ENCODE data around the gene SCN4B.
"Not testable (repeated sequence)": the region's sequence is repeated elsewhere in the genome, so short reads cannot be mapped to it uniquely, and the experiment has no call there.

SCN4B gene

GRCh38 chr11:118183691-118184090 is 31.1 kb upstream of the SCN4B start:
- H3K4me3 Mint-ChIP-seq; H3K36me3 Mint-ChIP-seq (ENCODE audit: low read depth); H3K27me3 Mint-ChIP-seq (ENCODE audit: low read depth); DNase-seq (ENCODE audit: low spot score); H3K4me1 Mint-ChIP-seq (ENCODE audit: low read depth); H3K27ac Mint-ChIP-seq; H3K9me3 Mint-ChIP-seq: not testable (repeated sequence)

DNA sequence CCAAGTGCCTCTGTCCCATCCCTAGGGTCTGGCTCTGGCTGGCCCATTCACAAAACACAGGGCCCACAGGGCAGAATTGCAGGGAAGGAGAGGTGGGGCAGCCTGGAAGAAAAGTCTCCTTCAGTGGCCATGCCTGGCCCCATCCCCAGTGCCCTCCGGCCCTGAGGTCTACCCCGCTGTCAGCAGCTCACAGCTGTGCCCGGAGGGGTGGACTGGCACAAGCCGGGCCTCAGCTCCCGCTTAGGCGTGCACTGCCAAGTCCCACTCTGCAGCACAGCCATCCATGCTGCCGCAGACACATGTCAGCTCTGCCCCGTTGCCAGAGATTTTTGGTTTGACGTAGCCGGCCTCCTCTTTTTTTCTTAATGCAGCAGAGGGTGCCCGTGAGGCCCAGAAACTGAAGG is 27.7 kb upstream of the SCN4B start:
- no peak overlapping the region for H3K4me3 Mint-ChIP-seq
- no peak for DNase-seq (ENCODE audit: low spot score)
- H3K4me1 Mint-ChIP-seq (ENCODE audit: low read depth): peaks cover 2% of the 10 kb centered on the region
- H3K9me3 Mint-ChIP-seq: no peaks in the 10 kb centered on the region
- no peak overlapping the region for H3K27ac Mint-ChIP-seq
- H3K36me3 Mint-ChIP-seq (ENCODE audit: low read depth): no peaks in the 10 kb centered on the region
- H3K27me3 Mint-ChIP-seq (ENCODE audit: low read depth): peaks cover 17% of the 10 kb centered on the region

- DNase-seq (ENCODE audit: low spot score): no peak
- Mint-ChIP-seq H3K27ac (no peak overlapping the region), H3K4me1 (ENCODE audit: low read depth) (peaks cover 2% of the 10 kb centered on the region), H3K4me3 (no peak overlapping the region), H3K9me3 (no peaks in the 10 kb centered on the region), H3K36me3 (ENCODE audit: low read depth) (no peaks in the 10 kb centered on the region), H3K27me3 (ENCODE audit: low read depth) (peaks cover 17% of the 10 kb centered on the region)
Measured at GRCh38 chr11:118176778-118177134, 24.1 kb upstream of the SCN4B start.

- H3K36me3 Mint-ChIP-seq (ENCODE audit: low read depth): no peaks in the 10 kb centered on the region
- DNase-seq (ENCODE audit: low spot score): no peak
- H3K27ac Mint-ChIP-seq: no peak within 1 kb of the TSS
- H3K4me1 Mint-ChIP-seq (ENCODE audit: low read depth): peaks cover 3% of the 10 kb centered on the region
- H3K9me3 Mint-ChIP-seq: no peaks in the 10 kb centered on the region
- no peak within 1 kb of the TSS for H3K4me3 Mint-ChIP-seq
- peaks cover 17% of the 10 kb centered on the region for H3K27me3 Mint-ChIP-seq (ENCODE audit: low read depth)
Measured at GRCh38 chr11:118175993-118176777, 23.6 kb upstream of the SCN4B start, which contains the start of gene SCN2B. SCN2B (minus strand) TSS chr11:118176639; CDS start chr11:118176431, 208 bp downstream.

GRCh38 chr11:118175031-118175992 is 22.7 kb upstream of the SCN4B start:
- no peak overlapping the region for H3K27ac Mint-ChIP-seq
- no peaks in the 10 kb centered on the region for H3K9me3 Mint-ChIP-seq
- no peak for DNase-seq (ENCODE audit: low spot score)
- H3K27me3 Mint-ChIP-seq (ENCODE audit: low read depth): peaks cover 17% of the 10 kb centered on the region
- H3K36me3 Mint-ChIP-seq (ENCODE audit: low read depth): no peaks in the 10 kb centered on the region
- peaks cover 3% of the 10 kb centered on the region for H3K4me1 Mint-ChIP-seq (ENCODE audit: low read depth)
- no peak overlapping the region for H3K4me3 Mint-ChIP-seq

DNA sequence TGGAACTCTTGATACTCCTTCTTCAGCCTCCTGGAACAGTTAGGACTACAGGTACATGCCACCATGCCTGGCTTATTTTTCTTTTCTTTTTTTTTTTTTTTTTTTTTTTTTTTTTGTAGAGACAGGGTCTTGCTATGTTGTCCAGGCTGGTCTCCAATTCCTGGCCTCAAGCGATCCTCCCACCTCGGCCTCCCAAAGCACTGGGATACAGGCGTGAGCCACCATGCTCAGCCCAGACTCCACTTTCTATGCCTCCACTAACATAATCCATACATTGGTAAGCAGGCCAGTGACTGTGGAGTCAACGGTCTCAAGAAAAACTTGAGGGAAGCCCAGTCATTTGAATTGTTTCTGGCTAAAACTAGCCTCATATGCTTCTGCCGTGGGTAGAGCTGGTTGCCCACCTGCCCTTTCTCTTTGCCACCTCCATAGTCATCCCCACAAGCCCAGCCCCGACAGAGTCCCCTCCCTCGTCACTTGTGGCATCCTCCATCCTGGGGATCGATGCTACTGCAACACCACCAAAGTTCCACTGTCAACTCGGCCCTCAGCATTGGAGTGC is 21.5 kb upstream of the SCN4B start:
- Mint-ChIP-seq H3K4me1 (ENCODE audit: low read depth) (peaks cover 3% of the 10 kb centered on the region), H3K27ac (no peak overlapping the region), H3K27me3 (ENCODE audit: low read depth) (peaks cover 17% of the 10 kb centered on the region), H3K9me3 (no peaks in the 10 kb centered on the region), H3K36me3 (ENCODE audit: low read depth) (no peaks in the 10 kb centered on the region), H3K4me3 (no peak overlapping the region)
- no peak for DNase-seq (ENCODE audit: low spot score)

GRCh38 chr11:118172356-118172755 is 19.7 kb upstream of the SCN4B start:
- Mint-ChIP-seq H3K4me3 (no peak overlapping the region), H3K27ac (no peak overlapping the region), H3K9me3 (no peaks in the 10 kb centered on the region), H3K36me3 (ENCODE audit: low read depth) (no peaks in the 10 kb centered on the region), H3K27me3 (ENCODE audit: low read depth) (peaks cover 20% of the 10 kb centered on the region), H3K4me1 (ENCODE audit: low read depth) (peaks cover 3% of the 10 kb centered on the region)
- DNase-seq (ENCODE audit: low spot score): no peak

DNA sequence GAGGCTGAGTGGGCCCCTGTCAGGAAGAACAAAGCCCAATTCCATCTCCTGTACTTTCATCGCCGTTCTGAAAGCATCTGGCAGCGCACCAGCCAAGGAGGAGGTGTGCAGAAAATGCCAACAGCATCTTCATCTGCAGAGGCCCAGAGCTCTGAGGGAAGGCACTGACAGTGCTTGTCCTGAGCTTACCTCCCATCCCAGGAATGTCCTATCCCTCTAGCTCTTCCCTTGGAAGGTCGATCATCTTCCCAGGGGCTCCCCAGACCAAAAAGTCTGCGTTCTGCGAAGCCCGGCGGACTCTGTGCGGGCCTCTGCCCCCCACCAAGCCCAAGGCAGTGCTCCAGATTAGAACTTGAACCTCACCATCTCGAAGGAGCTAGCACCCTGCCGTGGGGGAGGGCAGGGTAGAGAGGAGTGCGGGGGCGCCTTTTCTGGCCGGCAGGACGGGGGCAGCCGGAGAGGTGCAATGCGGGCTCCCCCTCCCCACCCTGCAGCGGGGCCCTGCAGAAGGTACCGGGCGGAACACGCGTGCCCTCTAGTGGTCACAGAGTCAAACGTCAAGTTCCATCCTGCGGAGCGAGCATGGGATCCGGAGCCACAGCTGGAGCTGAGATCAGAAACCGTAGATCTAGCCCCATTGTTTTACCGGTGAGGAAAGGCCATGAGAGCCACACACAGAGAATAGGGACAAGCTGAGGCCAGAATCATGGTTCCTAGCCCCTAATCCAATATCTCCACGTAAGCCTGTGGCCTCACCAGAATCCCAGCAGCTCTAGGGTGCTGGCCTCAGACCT is 18.8 kb upstream of the SCN4B start:
- Mint-ChIP-seq H3K4me3 (no peak overlapping the region), H3K27ac (no peak overlapping the region), H3K36me3 (ENCODE audit: low read depth) (no peaks in the 10 kb centered on the region), H3K9me3 (no peaks in the 10 kb centered on the region), H3K27me3 (ENCODE audit: low read depth) (peaks cover 16% of the 10 kb centered on the region), H3K4me1 (ENCODE audit: low read depth) (peaks cover 3% of the 10 kb centered on the region)
- DNase-seq (ENCODE audit: low spot score): peak; percentile 64

DNA sequence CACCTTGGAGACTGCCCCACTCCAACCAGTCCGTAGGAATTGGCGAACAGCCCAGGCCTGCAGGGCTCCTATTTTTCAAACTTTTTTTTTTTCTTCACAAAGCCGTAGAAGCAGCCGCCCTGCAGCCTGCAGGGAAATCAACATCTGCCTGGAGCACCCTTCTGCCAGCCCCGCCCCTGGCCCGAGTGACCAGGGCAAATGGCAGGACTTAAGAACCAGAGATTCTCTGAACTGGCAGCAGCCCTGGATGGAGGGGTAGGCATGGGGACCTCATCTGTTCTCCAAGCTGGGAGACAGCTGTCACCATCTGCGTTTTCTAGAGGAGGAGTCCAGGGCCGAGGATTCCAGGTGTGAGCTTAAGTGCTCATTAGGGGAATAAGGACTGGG is 18.3 kb upstream of the SCN4B start:
- peaks cover 10% of the 10 kb centered on the region for H3K27me3 Mint-ChIP-seq (ENCODE audit: low read depth)
- H3K9me3 Mint-ChIP-seq: no peaks in the 10 kb centered on the region
- DNase-seq (ENCODE audit: low spot score): no peak
- no peak overlapping the region for H3K4me3 Mint-ChIP-seq
- H3K36me3 Mint-ChIP-seq (ENCODE audit: low read depth): no peaks in the 10 kb centered on the region
- H3K27ac Mint-ChIP-seq: no peak overlapping the region
- peaks cover 3% of the 10 kb centered on the region for H3K4me1 Mint-ChIP-seq (ENCODE audit: low read depth)

GRCh38 chr11:118170231-118170630 is 17.6 kb upstream of the SCN4B start:
- Mint-ChIP-seq H3K27ac (no peak overlapping the region), H3K4me3 (no peak overlapping the region), H3K4me1 (ENCODE audit: low read depth) (peaks cover 2% of the 10 kb centered on the region)

GRCh38 chr11:118169300-118170140 is 16.9 kb upstream of the SCN4B start:
- H3K4me3 Mint-ChIP-seq: no peak overlapping the region
- no peaks in the 10 kb centered on the region for H3K9me3 Mint-ChIP-seq
- no peak for DNase-seq (ENCODE audit: low spot score)
- no peaks in the 10 kb centered on the region for H3K36me3 Mint-ChIP-seq (ENCODE audit: low read depth)
- no peak overlapping the region for H3K27ac Mint-ChIP-seq
- peaks cover 2% of the 10 kb centered on the region for H3K4me1 Mint-ChIP-seq (ENCODE audit: low read depth)
- peaks cover 6% of the 10 kb centered on the region for H3K27me3 Mint-ChIP-seq (ENCODE audit: low read depth)

More at GRCh38 chr11:118170231-118170630, 17.6 kb upstream of the SCN4B start:
- no peaks in the 10 kb centered on the region for H3K36me3 Mint-ChIP-seq (ENCODE audit: low read depth)
- no peaks in the 10 kb centered on the region for H3K9me3 Mint-ChIP-seq
- H3K27me3 Mint-ChIP-seq (ENCODE audit: low read depth): peaks cover 4% of the 10 kb centered on the region
- no peak for DNase-seq (ENCODE audit: low spot score)

DNA sequence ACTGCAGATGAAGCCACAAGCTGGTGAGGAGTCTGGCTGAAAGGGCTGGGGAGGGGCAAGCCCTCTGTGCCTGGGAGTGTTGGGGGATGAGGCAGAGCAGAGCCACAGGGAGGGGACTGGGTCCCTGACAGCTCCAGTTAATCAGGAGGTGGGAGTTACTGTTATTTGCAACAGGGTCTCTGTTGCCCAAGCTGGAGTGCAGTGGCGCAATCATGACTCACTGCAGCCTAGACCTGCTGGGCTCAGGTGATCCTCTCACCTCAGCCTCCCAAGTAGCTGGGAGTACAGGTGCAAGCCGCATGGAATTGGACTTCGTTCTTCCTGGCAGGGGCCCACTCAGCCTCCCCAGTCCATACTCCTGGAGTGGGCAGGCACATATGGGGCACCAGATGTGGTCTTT is 16.1 kb upstream of the SCN4B start:
- Mint-ChIP-seq H3K36me3 (ENCODE audit: low read depth) (no peaks in the 10 kb centered on the region), H3K4me1 (ENCODE audit: low read depth) (peaks cover 2% of the 10 kb centered on the region), H3K27me3 (ENCODE audit: low read depth) (peaks cover 8% of the 10 kb centered on the region), H3K4me3 (no peak overlapping the region), H3K27ac (no peak overlapping the region), H3K9me3 (no peaks in the 10 kb centered on the region)
- no peak for DNase-seq (ENCODE audit: low spot score)

DNA sequence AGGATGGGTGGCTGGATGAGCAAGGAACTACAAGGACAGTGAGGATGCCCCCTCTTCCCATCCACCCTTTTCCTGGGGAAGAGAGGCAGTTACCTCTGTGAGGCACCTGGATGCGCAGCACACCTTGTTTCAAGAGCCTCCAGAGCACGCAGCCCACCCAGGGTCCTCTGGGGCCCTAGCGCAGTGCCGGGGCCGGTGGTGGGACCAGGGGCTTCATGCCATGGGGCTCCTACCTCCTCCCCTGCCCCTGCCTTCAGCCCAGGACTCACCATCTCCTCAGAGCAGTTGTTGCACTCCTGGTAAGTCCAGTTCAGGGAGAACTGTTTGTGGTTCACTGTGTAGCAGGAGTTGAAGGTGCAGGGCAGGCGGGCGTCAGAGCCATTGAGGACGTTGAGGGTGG is 15.7 kb upstream of the SCN4B start:
- H3K4me3 Mint-ChIP-seq: no peak overlapping the region
- peaks cover 2% of the 10 kb centered on the region for H3K4me1 Mint-ChIP-seq (ENCODE audit: low read depth)
- DNase-seq (ENCODE audit: low spot score): no peak
- H3K27me3 Mint-ChIP-seq (ENCODE audit: low read depth): peaks cover 11% of the 10 kb centered on the region
- H3K9me3 Mint-ChIP-seq: no peaks in the 10 kb centered on the region
- H3K27ac Mint-ChIP-seq: no peak overlapping the region
- H3K36me3 Mint-ChIP-seq (ENCODE audit: low read depth): no peaks in the 10 kb centered on the region
